ENCODE results near the gene B4GALNT4. TPM values are rescaled to one million over a fixed set of nuclear protein-coding genes. Genes with fewer than 3 reads are reported as not detected.

The B4GALNT4 gene
- total RNA-seq, 4 donors from 2014 or later = not detected

GRCh38 chr11:393219-394033, 24.1 kb downstream of the B4GALNT4 start:
- H3K27ac ChIP-seq = peak overlapping the region in 1 of 4 donors; percentile 34
- TF ChIP-seq CTCF (IDR thresholded peaks at IDR 0.05 in 4 of 5, conservative IDR thresholded peaks at IDR 0.05 in 1 of 5) = no peak
- TF ChIP-seq POLR2A (IDR thresholded peaks at IDR 0.05) = no peak
- DNase-seq (no peak), ATAC-seq (no peak)
- H3K36me3 ChIP-seq = no peaks in the 10 kb centered on the region
- in situ Hi-C loops (cut with MboI; ENCODE audit: low sequenced_read_pairs in 4 of 4) = no loop called here
- no peak overlapping the region for H3K4me3 ChIP-seq
- peaks cover 10 to 42% (median 16%) of the 10 kb centered on the region in 3 donors for H3K27me3 ChIP-seq
- H3K4me1 ChIP-seq = peaks cover 0 to 4% of the 10 kb centered on the region in 2 donors
- H3K9me3 ChIP-seq = no peaks in the 10 kb centered on the region
- intact Hi-C loops (cut with DNase I; ENCODE audit: low total_unique reads) = no loop called here

GRCh38 chr11:394034-394857, 24.9 kb downstream of the B4GALNT4 start, which contains the start of gene PKP3:
PKP3 (plus strand) TSS chr11:394209; CDS start chr11:394293, 84 bp downstream.
- intact Hi-C loops (cut with DNase I; ENCODE audit: low total_unique reads) = no loop called here
- Histone ChIP-seq H3K36me3 (no peaks in the 10 kb centered on the region), H3K4me1 (peaks cover 0 to 4% of the 10 kb centered on the region in 2 donors), H3K9me3 (no peaks in the 10 kb centered on the region), H3K27ac (peak within 1 kb of the TSS in 1 of 4 donors; percentile 34), H3K27me3 (peaks cover 10 to 46% (median 19%) of the 10 kb centered on the region in 3 donors), H3K4me3 (no peak within 1 kb of the TSS)
- peak in 1 of 2 donors; percentile 27 for ATAC-seq
- no peak for DNase-seq
- in situ Hi-C loops (cut with MboI; ENCODE audit: low sequenced_read_pairs in 4 of 4) = no loop called here
- TF ChIP-seq POLR2A (IDR thresholded peaks at IDR 0.05) (no peak), CTCF (IDR thresholded peaks at IDR 0.05 in 4 of 5, conservative IDR thresholded peaks at IDR 0.05 in 1 of 5) (no peak)

- ATAC-seq (no peak), DNase-seq (no peak)
- Histone ChIP-seq H3K36me3 (no peaks in the 10 kb centered on the region), H3K4me3 (no peak overlapping the region), H3K27me3 (peaks cover 10 to 53% (median 25%) of the 10 kb centered on the region in 3 donors), H3K9me3 (no peaks in the 10 kb centered on the region), H3K27ac (no peak overlapping the region), H3K4me1 (peaks cover 0 to 4% of the 10 kb centered on the region in 2 donors)
- intact Hi-C loops (cut with DNase I; ENCODE audit: low total_unique reads) = no loop called here
- in situ Hi-C loops (cut with MboI; ENCODE audit: low sequenced_read_pairs in 4 of 4) = no loop called here
- TF ChIP-seq POLR2A (IDR thresholded peaks at IDR 0.05) (no peak), CTCF (IDR thresholded peaks at IDR 0.05 in 4 of 5, conservative IDR thresholded peaks at IDR 0.05 in 1 of 5) (no peak)
Measured at GRCh38 chr11:394858-395655, 25.8 kb downstream of the B4GALNT4 start.

- ATAC-seq (no peak), DNase-seq (no peak)
- intact Hi-C loops (cut with DNase I; ENCODE audit: low total_unique reads) = no loop called here
- Histone ChIP-seq H3K27ac (no peak overlapping the region), H3K9me3 (no peaks in the 10 kb centered on the region), H3K4me1 (peaks cover 0 to 4% of the 10 kb centered on the region in 2 donors), H3K36me3 (no peaks in the 10 kb centered on the region), H3K4me3 (no peak overlapping the region), H3K27me3 (peaks cover 10 to 55% (median 28%) of the 10 kb centered on the region in 3 donors)
- in situ Hi-C loops (cut with MboI; ENCODE audit: low sequenced_read_pairs in 4 of 4) = no loop called here
- TF ChIP-seq POLR2A (IDR thresholded peaks at IDR 0.05) (no peak), CTCF (IDR thresholded peaks at IDR 0.05 in 4 of 5, conservative IDR thresholded peaks at IDR 0.05 in 1 of 5) (no peak)
Measured at GRCh38 chr11:395866-396265, 26.6 kb downstream of the B4GALNT4 start.

All from gastrocnemius medialis (tissue), 4 donors.